ENCODE measurements around the gene EIPR1.

EIPR1 gene

DNA sequence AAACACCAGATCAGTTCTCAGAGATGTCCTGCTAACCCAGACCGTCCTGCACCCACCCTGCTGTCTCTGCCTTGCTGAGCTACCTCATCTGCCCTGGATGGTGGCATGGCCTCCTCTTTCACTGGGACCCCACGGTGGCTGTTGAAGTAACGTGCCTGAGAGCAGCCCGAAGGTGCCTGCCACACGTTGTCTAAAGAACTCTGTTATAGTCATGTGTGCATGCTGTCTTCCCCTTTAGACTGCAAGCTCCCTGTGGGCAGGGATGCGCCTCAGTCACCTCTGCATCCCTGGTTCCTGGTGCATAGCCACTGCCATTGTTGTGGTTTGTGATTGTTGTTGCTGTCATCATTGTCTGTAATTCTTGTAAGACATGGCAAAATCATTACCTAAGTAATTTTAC, 235.9 kb downstream of the EIPR1 start:
- DNase-seq, result no peak

DNA sequence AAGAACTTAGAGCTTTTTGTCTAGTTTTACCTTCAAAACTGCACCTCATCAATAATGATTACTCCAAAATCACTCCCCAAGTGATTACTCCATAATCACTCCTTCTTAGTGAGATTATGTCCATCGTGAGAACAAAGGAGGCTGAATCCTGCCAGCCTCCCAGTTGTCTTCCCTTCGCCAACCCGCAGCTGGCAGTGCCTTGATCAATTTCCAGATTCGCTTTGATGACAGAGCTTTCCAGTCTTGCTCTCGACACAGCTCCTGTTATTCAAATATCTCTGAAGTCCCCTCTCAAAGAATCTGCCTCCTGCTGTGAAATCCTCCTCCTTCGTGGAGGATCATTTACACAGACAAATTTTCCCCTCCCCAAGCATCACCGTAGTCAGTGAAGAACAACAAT, 237.7 kb downstream of the EIPR1 start:
- no peak for DNase-seq

Measured in activated CD4-positive, CD25-positive, alpha-beta regulatory T cell (primary cell).